Measurements from ENCODE around the gene GMPR2. TPM values are rescaled to one million over a fixed set of nuclear protein-coding genes. Genes with fewer than 3 reads are reported as not detected.

The GMPR2 gene
- total and polyA plus RNA-seq, 3 donors from 2014 or later, result 30.0 to 49.9 (median 42.2) TPM

DNA sequence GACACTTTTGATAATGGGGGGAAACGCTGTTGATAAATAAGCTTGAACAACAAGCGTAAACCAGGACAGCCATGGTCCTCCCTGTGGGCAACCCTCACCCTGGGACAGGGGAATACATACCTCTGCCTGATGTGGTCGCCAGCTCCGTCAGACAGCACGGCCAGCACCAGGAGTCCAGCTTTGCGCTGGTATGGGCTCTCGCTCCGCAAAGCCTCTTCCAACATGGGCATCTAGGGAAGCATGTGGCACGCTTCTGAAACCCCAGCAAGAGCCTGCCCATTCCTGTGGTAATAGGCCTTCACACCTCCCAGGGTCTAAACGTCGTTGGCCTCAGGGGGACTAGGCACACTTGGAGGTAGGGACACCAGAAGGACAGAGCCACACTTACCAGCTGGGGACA lies 47.0 kb upstream of the GMPR2 start:
- H3K36me3 ChIP-seq (ENCODE audit: low read depth, missing control alignments), result no peaks in the 10 kb centered on the region
- 94 to 97% methylated on average over 11 of the region's 11 CpGs for WGBS, 2 donors
- intact Hi-C loops (cut with DNase I; ENCODE audit: low total_unique reads), result no loop called here

DNA sequence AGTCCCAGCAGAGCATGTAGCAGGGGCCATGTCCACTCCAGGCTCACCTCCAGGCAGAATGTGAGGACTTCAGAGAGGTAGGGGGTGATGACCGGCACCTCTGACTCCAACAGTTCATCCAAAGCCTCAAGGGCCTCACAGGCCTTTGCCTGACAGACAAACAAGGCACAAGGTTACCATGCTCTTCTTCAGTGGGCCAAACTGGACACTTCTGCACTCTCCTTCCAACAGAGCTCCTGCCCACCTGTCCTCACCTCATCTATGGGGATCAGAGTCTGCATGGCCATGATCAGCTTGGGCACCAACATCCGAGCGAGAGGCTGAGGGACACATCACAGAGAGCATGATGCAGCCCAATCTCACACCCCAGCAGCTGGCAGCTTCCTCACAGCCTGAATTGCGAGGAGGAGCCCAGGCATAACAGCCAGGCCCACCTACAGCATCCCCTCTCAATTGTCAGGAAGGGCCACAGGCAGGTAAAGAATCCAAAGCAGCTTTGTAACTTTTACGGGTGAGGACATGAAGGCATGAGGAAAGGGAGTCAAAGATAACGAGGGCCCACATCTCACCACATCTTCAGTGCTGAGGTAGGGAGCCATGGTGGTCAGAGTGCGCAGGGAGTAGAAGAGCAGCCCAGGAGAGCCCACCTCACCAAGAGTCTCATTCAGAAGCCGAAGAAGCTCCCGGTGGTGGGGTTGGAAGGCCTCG lies 45.7 kb upstream of the GMPR2 start:
- H3K4me3 ChIP-seq, result no peak overlapping the region
- no peaks in the 10 kb centered on the region for H3K27me3 ChIP-seq
- intact Hi-C loops (cut with DNase I; ENCODE audit: low total_unique reads), result no loop called here
- peaks cover 9% of the 10 kb centered on the region for H3K4me1 ChIP-seq
- H3K27ac ChIP-seq, result no peak overlapping the region
- TF ChIP-seq, protein P1, sequence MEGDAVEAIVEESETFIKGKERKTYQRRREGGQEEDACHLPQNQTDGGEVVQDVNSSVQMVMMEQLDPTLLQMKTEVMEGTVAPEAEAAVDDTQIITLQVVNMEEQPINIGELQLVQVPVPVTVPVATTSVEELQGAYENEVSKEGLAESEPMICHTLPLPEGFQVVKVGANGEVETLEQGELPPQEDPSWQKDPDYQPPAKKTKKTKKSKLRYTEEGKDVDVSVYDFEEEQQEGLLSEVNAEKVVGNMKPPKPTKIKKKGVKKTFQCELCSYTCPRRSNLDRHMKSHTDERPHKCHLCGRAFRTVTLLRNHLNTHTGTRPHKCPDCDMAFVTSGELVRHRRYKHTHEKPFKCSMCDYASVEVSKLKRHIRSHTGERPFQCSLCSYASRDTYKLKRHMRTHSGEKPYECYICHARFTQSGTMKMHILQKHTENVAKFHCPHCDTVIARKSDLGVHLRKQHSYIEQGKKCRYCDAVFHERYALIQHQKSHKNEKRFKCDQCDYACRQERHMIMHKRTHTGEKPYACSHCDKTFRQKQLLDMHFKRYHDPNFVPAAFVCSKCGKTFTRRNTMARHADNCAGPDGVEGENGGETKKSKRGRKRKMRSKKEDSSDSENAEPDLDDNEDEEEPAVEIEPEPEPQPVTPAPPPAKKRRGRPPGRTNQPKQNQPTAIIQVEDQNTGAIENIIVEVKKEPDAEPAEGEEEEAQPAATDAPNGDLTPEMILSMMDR (IDR thresholded peaks at IDR 0.05), result no peak
- TF ChIP-seq POLR2A (IDR thresholded peaks at IDR 0.05), result no peak
- H3K9me3 ChIP-seq, result no peaks in the 10 kb centered on the region
- H3K36me3 ChIP-seq (ENCODE audit: low read depth, missing control alignments), result no peaks in the 10 kb centered on the region
- 93 to 94% methylated on average over 10 of the region's 10 CpGs for WGBS, 2 donors
- DNase-seq, result no peak

More for the DNA sequence above, 47.0 kb upstream of the GMPR2 start:
- DNase-seq, result no peak
- Histone ChIP-seq H3K27me3 (no peaks in the 10 kb centered on the region), H3K4me3 (no peak overlapping the region), H3K9me3 (no peaks in the 10 kb centered on the region), H3K4me1 (peaks cover 9% of the 10 kb centered on the region), H3K27ac (no peak overlapping the region)
- TF ChIP-seq, protein P1 (IDR thresholded peaks at IDR 0.05), result no peak
- TF ChIP-seq POLR2A (IDR thresholded peaks at IDR 0.05), result no peak

DNA sequence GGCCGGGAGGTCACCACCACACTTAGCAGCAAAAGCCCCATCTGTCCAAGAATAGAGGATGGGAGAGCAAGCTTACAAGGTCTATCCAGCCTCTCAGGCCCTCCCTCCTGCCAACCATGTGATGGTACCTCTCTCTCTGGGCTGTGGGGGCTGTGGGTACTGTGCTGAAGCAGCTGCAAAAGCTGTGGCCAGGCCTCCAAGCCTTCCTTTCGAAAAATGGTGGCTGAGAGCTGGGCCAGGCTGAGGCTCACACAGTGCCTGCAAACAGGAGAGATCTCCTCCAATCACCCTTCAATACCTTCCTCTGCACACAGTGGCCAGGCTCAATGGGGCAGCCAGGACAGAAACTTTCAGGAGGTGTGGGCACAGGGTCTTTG lies 45.2 kb upstream of the GMPR2 start:
- H3K4me3 ChIP-seq, result no peak overlapping the region
- peaks cover 9% of the 10 kb centered on the region for H3K4me1 ChIP-seq
- H3K9me3 ChIP-seq, result no peaks in the 10 kb centered on the region
- intact Hi-C loops (cut with DNase I; ENCODE audit: low total_unique reads), result no loop called here
- H3K27me3 ChIP-seq, result no peaks in the 10 kb centered on the region
- H3K27ac ChIP-seq, result peak overlapping the region in 1 of 2 donors; percentile 44
- WGBS, 2 donors, result 87 to 92% methylated on average over 2 of the region's 2 CpGs
- no peak for DNase-seq
- TF ChIP-seq, protein P1 (IDR thresholded peaks at IDR 0.05), result no peak
- no peak for TF ChIP-seq POLR2A (IDR thresholded peaks at IDR 0.05)
- H3K36me3 ChIP-seq (ENCODE audit: low read depth, missing control alignments), result no peaks in the 10 kb centered on the region

DNA sequence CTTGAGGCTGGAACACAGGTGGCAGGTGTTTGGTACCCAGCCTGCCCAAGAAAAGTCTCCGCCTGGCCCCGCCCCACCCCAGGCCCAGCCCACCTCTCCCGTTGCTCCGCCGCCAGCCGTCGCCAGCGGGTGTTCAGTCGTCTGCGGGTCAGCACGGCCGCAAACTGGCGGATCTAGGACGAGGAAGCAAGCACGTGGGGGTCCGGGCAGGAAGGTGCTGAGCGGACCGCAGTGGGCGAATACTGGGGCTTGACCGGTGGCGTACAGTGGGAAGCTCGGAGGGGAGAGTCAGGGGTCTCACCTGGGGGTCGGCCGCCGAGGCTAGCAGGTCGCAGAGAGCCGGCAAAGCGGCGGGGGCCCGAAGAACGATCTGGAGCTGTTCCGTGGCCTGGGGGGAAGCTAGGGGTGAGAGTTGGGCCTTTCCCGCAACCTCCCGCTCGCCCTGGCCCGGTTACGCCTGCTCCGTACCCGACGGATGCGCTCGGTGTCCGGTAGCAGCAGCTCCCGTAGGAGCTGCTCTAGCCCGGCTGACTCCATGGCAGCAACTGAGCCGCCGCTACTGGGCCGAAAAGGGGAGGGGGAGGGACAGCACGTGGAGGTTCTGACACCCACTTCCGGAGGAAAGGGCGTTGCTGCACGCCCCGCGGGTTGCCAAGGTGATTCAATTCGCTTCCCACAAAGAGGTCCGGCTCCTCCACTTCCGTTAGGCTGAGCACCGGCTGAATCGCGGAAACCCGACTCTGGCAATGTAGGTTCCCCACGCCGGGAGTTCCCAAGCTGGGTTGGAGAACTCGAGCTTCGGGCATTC lies 44.3 kb upstream of the GMPR2 start, which contains the start of gene IPO4:
IPO4 (minus strand) TSS at position 566 of the 808 bp plus-strand sequence; CDS start at position 537, 29 bp downstream.
- TF ChIP-seq POLR2A (IDR thresholded peaks at IDR 0.05), result no peak
- TF ChIP-seq, protein P1 (IDR thresholded peaks at IDR 0.05), result no peak
- intact Hi-C loops (cut with DNase I; ENCODE audit: low total_unique reads), result no loop called here
- Histone ChIP-seq H3K27ac (peak within 1 kb of the TSS in 1 of 2 donors; percentile 52), H3K4me1 (peaks cover 9% of the 10 kb centered on the region), H3K27me3 (no peaks in the 10 kb centered on the region), H3K36me3 (ENCODE audit: low read depth, missing control alignments) (no peaks in the 10 kb centered on the region), H3K9me3 (no peaks in the 10 kb centered on the region), H3K4me3 (peak within 1 kb of the TSS; percentile 55 to 76)
- peak; percentile 98 for DNase-seq
- 0% methylated on average over 42 to 64 of the region's 65 CpGs for WGBS, 2 donors

Data from testis (tissue), 3 donors.